Stimulated activated naive B cell treated with anti-CD40 and anti-IgM and Interleukin-4, amounts not matched to agents 10 μg/mL and 1 μg/mL and 100 μg/mL, for 72 hours (primary cell): ENCODE results near the gene ENGASE.

Source experiments
- ATAC-seq, 2 donors: fragments of 150-1000 bp; cut with Tn5 transposase; replicated peaks; 2 replicates each; pipeline ENCODE4 v1.10.0; 2021; ENCODE audit warnings: moderate library complexity in 1 of 2
- DNase-seq: peaks from one replicate; pipeline ENCODE4 v3.0.0; 2021
- H3K27ac Mint-ChIP-seq: one replicate; pipeline ENCODE4 v1.8.0; 2022; ENCODE audit warnings: mild to moderate bottlenecking, mixed read lengths
- H3K27me3 Mint-ChIP-seq, 2 donors: one replicate each; pipeline ENCODE4 v1.8.0; 2022; ENCODE audit warnings: mixed read lengths in 2 of 2
- H3K36me3 Mint-ChIP-seq, 2 donors: one replicate each; pipeline ENCODE4 v1.8.0; 2022; ENCODE audit warnings: mixed read lengths in 2 of 2, mild to moderate bottlenecking in 1 of 2
- H3K4me1 Mint-ChIP-seq, 2 donors: one replicate each; pipeline ENCODE4 v1.8.0; 2022; ENCODE audit warnings: mixed read lengths in 2 of 2, mild to moderate bottlenecking in 1 of 2
- H3K4me3 Mint-ChIP-seq, 2 donors: one replicate each; pipeline ENCODE4 v1.8.0; 2022; ENCODE audit warnings: mild to moderate bottlenecking in 2 of 2, mixed read lengths in 2 of 2, moderate library complexity in 1 of 2
- H3K9me3 Mint-ChIP-seq, 2 donors: one replicate each; pipeline ENCODE4 v1.8.0; 2022; ENCODE audit warnings: mixed read lengths in 2 of 2, mild to moderate bottlenecking in 1 of 2

ENGASE gene

DNA sequence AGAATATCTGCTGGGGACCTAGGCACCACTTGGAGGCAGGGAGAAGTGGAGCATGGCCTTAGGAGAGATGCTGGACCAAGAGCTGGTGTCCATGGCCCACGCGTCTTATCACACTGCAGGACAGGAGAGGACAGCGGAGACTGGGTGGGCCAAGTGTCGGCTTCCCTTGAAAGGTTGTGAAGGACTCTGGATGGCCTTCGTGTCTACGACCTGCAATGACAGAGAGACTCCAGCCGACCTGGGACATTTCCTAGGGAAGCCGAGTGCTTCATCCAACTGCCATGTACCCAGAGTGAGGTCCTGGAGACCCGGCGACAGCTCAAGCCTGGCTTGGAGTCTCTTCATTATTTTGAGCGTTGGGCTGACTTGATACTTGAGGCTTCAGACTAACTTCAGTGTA lies 30.2 kb upstream of the ENGASE start:
- H3K4me3 Mint-ChIP-seq: no peak overlapping the region
- peaks cover 0 to 6% of the 10 kb centered on the region in 2 donors for H3K4me1 Mint-ChIP-seq
- peaks cover 36 to 44% of the 10 kb centered on the region in 2 donors for H3K27me3 Mint-ChIP-seq
- H3K36me3 Mint-ChIP-seq: no peaks in the 10 kb centered on the region
- ATAC-seq (no peak), DNase-seq (no peak)
- H3K27ac Mint-ChIP-seq: no peak overlapping the region
- no peaks in the 10 kb centered on the region for H3K9me3 Mint-ChIP-seq

DNA sequence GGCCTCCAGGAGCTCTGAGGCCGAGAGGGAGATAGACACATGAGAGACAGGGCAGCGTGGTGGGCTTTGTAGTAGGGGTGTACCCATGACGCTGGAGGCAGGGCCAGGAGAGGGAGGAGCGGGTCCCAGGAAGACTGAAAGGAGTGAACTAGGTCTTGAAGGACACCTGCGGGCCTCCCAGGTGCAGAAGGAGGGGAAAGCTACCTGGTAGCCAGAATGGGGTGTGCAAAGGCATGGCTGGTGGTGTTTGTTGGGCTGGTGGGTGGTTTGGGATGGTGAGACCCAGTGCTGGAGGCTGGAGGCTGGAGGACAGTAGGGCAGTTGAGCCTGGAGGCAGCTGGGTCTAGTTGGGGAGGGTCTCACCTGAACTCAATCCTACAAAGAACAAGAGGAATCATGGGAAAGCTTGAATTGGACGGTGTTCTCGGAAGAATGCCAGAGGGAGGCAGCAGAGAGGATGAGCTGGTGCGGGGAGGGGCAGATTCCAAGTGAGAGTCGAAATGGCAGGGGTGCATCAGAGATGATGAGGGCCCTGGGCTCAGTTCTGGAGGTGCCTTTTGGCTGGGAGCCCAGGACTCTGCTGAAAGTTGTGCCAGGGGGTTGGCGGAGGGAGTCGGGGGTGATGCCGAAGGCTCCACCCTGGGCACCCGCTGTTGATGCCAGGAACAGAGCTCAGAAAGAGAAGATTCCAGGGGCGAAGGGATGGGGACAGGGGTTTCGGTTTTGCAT lies 29.5 kb upstream of the ENGASE start:
- no peak for ATAC-seq
- Mint-ChIP-seq H3K9me3 (no peaks in the 10 kb centered on the region), H3K4me1 (peaks cover 0 to 6% of the 10 kb centered on the region in 2 donors), H3K27ac (no peak overlapping the region), H3K36me3 (no peaks in the 10 kb centered on the region), H3K27me3 (peaks cover 36 to 46% of the 10 kb centered on the region in 2 donors), H3K4me3 (no peak overlapping the region)
- no peak for DNase-seq

DNA sequence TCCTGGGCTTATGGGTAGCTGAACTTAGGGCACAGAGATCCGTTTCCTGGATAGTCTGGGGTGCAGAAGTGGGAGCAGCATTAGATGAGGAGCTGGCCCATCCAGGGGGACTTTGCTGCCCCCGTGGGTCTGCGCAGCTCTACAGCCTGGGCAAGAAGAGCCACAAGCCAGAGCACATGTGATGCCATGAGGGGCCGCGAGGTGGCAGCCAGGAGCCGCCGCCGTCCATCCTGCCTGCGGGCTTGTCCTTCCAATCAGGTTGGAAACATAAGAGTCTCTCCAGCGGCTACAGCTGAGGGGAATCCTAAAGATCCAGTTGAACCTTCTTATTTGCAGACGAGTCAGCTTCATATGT lies 28.8 kb upstream of the ENGASE start:
- Mint-ChIP-seq H3K27ac (no peak overlapping the region), H3K9me3 (no peaks in the 10 kb centered on the region), H3K4me3 (no peak overlapping the region), H3K4me1 (peaks cover 0 to 6% of the 10 kb centered on the region in 2 donors), H3K36me3 (no peaks in the 10 kb centered on the region), H3K27me3 (peaks cover 36 to 46% of the 10 kb centered on the region in 2 donors)
- DNase-seq: peak; percentile 30
- ATAC-seq: peak; percentile 75 to 88

DNA sequence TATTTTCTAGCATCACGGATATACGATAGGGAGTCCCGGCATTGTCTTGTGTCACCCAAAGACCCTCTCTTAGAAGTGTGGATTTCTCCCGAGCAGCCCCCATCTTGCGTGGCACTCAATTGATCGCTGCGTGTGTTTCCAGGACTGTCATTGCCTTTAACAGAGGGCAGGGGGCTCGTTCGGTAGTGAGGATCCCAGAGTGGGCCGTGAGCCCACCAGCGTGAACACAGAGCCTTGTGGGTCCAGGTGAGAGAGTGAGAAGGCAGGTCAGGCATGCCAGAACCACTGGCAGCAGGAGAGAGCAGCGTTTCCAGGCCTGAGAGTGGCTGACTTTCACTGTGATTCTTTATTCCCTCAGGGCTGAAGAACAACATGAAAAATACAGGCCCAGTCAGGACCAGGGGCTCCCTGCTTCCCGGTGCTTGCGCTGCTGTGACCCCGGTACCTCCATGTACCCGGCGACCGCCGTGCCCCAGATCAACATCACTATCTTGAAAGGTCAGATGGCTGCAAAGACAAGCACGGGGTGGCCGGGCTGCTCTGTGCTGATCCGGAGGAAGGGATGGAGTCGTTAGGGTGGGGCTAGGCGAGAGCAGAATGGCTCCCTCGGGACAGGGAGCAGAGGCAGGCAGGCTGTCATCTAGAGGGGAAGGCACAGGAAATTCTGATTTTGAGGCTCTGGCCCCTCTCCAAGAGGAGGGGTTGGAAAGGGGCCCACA lies 28.3 kb upstream of the ENGASE start:
- DNase-seq (no peak), ATAC-seq (no peak)
- peaks cover 0 to 6% of the 10 kb centered on the region in 2 donors for H3K4me1 Mint-ChIP-seq
- peaks cover 36 to 51% of the 10 kb centered on the region in 2 donors for H3K27me3 Mint-ChIP-seq
- no peaks in the 10 kb centered on the region for H3K9me3 Mint-ChIP-seq
- H3K36me3 Mint-ChIP-seq: no peaks in the 10 kb centered on the region
- no peak overlapping the region for H3K27ac Mint-ChIP-seq
- H3K4me3 Mint-ChIP-seq: no peak overlapping the region

DNA sequence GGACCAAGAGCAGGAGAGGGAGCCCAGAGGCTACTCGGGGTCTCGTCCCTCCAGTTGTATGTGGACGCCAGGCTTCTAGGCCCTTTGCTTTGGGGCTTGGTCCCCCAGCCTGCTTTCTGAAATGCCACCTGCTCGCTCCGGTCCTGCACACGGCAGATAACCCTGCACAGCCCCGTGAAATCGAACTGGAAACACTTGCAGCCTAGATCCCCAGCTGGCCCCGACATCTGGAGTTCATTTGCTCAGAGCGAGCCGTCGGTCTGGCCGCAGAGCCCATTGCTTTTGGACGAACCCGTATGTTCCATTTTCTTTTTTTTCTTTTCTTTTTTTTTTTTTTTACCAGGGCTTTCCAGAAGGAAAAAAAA lies 27.7 kb upstream of the ENGASE start:
- ATAC-seq (no peak), DNase-seq (no peak)
- H3K27ac Mint-ChIP-seq: no peak overlapping the region
- no peak overlapping the region for H3K4me3 Mint-ChIP-seq
- peaks cover 0 to 6% of the 10 kb centered on the region in 2 donors for H3K4me1 Mint-ChIP-seq
- no peaks in the 10 kb centered on the region for H3K9me3 Mint-ChIP-seq
- no peaks in the 10 kb centered on the region for H3K36me3 Mint-ChIP-seq
- H3K27me3 Mint-ChIP-seq: peaks cover 37 to 51% of the 10 kb centered on the region in 2 donors

DNA sequence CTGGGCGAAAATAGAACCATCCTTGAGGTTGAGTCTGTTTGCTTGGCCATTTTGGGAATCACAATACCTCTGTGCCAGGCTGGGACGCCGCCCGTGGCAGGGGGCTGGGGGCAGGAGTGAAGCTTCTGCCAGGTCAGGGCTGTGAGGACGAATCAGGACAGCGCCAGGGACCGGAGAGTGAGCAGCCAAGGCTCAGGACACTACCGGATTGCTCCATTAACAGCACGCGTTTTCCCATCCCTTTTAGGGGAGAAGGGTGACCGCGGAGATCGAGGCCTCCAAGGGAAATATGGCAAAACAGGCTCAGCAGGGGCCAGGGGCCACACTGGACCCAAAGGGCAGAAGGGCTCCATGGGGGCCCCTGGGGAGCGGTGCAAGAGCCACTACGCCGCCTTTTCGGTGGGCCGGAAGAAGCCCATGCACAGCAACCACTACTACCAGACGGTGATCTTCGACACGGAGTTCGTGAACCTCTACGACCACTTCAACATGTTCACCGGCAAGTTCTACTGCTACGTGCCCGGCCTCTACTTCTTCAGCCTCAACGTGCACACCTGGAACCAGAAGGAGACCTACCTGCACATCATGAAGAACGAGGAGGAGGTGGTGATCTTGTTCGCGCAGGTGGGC lies 27.2 kb upstream of the ENGASE start:
- no peaks in the 10 kb centered on the region for H3K9me3 Mint-ChIP-seq
- no peak for DNase-seq
- no peak overlapping the region for H3K4me3 Mint-ChIP-seq
- no peak overlapping the region for H3K27ac Mint-ChIP-seq
- peaks cover 42 to 51% of the 10 kb centered on the region in 2 donors for H3K27me3 Mint-ChIP-seq
- peaks cover 0 to 6% of the 10 kb centered on the region in 2 donors for H3K4me1 Mint-ChIP-seq
- no peaks in the 10 kb centered on the region for H3K36me3 Mint-ChIP-seq
- ATAC-seq: no peak

DNA sequence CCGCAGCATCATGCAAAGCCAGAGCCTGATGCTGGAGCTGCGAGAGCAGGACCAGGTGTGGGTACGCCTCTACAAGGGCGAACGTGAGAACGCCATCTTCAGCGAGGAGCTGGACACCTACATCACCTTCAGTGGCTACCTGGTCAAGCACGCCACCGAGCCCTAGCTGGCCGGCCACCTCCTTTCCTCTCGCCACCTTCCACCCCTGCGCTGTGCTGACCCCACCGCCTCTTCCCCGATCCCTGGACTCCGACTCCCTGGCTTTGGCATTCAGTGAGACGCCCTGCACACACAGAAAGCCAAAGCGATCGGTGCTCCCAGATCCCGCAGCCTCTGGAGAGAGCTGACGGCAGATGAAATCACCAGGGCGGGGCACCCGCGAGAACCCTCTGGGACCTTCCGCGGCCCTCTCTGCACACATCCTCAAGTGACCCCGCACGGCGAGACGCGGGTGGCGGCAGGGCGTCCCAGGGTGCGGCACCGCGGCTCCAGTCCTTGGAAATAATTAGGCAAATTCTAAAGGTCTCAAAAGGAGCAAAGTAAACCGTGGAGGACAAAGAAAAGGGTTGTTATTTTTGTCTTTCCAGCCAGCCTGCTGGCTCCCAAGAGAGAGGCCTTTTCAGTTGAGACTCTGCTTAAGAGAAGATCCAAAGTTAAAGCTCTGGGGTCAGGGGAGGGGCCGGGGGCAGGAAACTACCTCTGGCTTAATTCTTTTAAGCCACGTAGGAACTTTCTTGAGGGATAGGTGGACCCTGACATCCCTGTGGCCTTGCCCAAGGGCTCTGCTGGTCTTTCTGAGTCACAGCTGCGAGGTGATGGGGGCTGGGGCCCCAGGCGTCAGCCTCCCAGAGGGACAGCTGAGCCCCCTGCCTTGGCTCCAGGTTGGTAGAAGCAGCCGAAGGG lies 26.4 kb upstream of the ENGASE start:
- ATAC-seq: no peak
- H3K4me1 Mint-ChIP-seq: peaks cover 0 to 6% of the 10 kb centered on the region in 2 donors
- H3K27ac Mint-ChIP-seq: no peak overlapping the region
- H3K9me3 Mint-ChIP-seq: no peaks in the 10 kb centered on the region
- no peak overlapping the region for H3K4me3 Mint-ChIP-seq
- no peaks in the 10 kb centered on the region for H3K36me3 Mint-ChIP-seq
- no peak for DNase-seq
- H3K27me3 Mint-ChIP-seq: peaks cover 39 to 48% of the 10 kb centered on the region in 2 donors

DNA sequence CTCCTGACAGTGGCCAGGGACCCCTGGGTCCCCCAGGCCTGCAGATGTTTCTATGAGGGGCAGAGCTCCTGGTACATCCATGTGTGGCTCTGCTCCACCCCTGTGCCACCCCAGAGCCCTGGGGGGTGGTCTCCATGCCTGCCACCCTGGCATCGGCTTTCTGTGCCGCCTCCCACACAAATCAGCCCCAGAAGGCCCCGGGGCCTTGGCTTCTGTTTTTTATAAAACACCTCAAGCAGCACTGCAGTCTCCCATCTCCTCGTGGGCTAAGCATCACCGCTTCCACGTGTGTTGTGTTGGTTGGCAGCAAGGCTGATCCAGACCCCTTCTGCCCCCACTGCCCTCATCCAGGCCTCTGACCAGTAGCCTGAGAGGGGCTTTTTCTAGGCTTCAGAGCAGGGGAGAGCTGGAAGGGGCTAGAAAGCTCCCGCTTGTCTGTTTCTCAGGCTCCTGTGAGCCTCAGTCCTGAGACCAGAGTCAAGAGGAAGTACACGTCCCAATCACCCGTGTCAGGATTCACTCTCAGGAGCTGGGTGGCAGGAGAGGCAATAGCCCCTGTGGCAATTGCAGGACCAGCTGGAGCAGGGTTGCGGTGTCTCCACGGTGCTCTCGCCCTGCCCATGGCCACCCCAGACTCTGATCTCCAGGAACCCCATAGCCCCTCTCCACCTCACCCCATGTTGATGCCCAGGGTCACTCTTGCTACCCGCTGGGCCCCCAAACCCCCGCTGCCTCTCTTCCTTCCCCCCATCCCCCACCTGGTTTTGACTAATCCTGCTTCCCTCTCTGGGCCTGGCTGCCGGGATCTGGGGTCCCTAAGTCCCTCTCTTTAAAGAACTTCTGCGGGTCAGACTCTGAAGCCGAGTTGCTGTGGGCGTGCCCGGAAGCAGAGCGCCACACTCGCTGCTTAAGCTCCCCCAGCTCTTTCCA lies 25.5 kb upstream of the ENGASE start:
- Mint-ChIP-seq H3K27me3 (peaks cover 30 to 44% of the 10 kb centered on the region in 2 donors), H3K36me3 (peaks cover 0 to 4% of the 10 kb centered on the region in 2 donors), H3K27ac (no peak overlapping the region), H3K9me3 (peaks cover under 1 to 5% of the 10 kb centered on the region in 2 donors), H3K4me1 (peaks cover 0 to 6% of the 10 kb centered on the region in 2 donors), H3K4me3 (no peak overlapping the region)
- ATAC-seq (no peak), DNase-seq (no peak)

DNA sequence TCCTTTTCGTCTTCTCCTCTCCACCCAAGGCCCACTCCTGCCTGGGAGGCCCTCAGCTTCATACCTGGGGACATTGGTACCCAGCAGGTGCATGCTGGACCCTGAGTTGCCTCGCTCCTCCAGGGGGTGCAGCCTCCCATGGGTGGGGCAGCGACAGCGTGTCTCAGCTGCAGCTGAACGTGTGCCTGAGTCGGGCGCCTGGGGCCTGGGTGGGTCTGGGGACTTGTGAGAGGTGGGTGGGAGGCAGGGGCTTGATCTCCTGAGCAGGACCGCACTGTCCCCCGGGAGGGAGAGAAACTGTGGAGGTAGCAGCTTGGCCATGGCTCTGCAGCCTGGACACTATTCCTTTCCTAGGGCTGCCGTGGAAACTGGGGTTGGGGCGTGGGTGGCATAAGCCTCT lies 24.8 kb upstream of the ENGASE start:
- ATAC-seq (no peak), DNase-seq (no peak)
- Mint-ChIP-seq H3K9me3 (peaks cover 4 to 5% of the 10 kb centered on the region in 2 donors), H3K36me3 (peaks cover 0 to 4% of the 10 kb centered on the region in 2 donors), H3K27me3 (peaks cover 23 to 37% of the 10 kb centered on the region in 2 donors), H3K4me3 (no peak overlapping the region), H3K4me1 (peaks cover 0 to 6% of the 10 kb centered on the region in 2 donors), H3K27ac (no peak overlapping the region)

DNA sequence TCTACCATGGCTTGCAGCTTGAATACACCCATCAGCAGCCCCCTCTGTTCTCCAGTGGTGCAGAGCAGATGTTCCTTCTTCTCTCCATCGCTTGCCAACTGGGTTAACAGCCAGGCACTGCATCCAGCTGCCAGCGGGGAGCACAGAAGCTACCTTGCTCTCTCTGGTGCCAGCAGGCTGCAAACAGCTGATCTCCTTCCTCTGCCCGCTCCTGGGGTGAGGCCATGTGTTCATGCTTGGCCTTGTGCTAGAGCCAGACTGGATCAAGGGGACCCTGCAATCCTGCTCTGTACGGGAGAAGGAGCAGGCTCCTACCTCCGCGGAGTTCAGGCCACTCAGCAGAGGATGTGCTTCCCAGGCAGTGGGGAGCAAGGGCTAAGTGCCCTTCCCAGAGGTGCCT lies 24.1 kb upstream of the ENGASE start:
- no peak overlapping the region for H3K4me3 Mint-ChIP-seq
- peaks cover 0 to 4% of the 10 kb centered on the region in 2 donors for H3K4me1 Mint-ChIP-seq
- peaks cover 20 to 32% of the 10 kb centered on the region in 2 donors for H3K27me3 Mint-ChIP-seq
- H3K36me3 Mint-ChIP-seq: peaks cover 0 to 4% of the 10 kb centered on the region in 2 donors
- DNase-seq (no peak), ATAC-seq (no peak)
- H3K9me3 Mint-ChIP-seq: peaks cover 4 to 5% of the 10 kb centered on the region in 2 donors
- no peak overlapping the region for H3K27ac Mint-ChIP-seq

DNA sequence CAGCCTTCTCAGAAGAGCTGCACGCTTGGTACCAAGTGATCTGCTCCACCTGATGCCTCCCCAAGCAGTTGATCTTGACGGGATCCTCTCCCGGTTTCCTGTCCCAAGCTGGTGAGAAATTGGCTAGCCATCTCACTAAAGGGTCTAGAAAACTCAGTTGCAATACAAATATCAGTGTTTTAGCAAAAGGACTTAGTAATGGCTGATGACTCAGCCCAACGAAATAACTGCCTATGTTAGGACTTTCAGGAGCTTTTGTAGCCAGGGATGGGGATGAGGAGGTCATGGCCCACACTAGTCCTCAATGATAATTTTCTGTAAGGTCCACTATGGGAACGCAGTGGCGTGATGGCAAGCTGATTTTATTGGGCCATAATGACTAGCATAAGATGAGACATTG lies 23.3 kb upstream of the ENGASE start:
- DNase-seq (no peak), ATAC-seq (no peak)
- no peaks in the 10 kb centered on the region for H3K4me1 Mint-ChIP-seq
- H3K4me3 Mint-ChIP-seq: no peak overlapping the region
- H3K27me3 Mint-ChIP-seq: peaks cover 20 to 27% of the 10 kb centered on the region in 2 donors
- H3K36me3 Mint-ChIP-seq: peaks cover 0 to 4% of the 10 kb centered on the region in 2 donors
- peaks cover 4 to 5% of the 10 kb centered on the region in 2 donors for H3K9me3 Mint-ChIP-seq
- no peak overlapping the region for H3K27ac Mint-ChIP-seq

DNA sequence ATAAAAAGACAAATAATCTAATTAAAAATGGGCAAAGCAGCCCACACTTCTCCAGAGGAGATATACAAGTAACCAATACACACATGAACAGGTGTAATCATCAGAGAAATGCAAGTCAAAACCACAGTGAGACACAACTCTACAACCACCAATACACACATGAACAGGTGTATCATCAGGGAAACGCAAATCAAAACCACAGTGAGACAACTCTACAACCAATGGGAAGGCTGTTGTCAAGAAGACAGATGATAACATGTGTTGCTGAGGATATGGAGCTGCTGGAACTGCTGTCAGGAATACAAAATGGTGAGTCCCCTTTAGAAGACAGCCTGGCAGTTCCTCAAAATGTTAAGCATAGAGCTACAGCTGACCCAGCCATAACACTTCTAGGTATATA lies 22.5 kb upstream of the ENGASE start:
- Mint-ChIP-seq H3K9me3 (peaks cover 4 to 5% of the 10 kb centered on the region in 2 donors), H3K36me3 (peaks cover 0 to 4% of the 10 kb centered on the region in 2 donors), H3K27ac (no peak overlapping the region), H3K4me1 (no peaks in the 10 kb centered on the region), H3K4me3 (no peak overlapping the region), H3K27me3 (peaks cover 21 to 23% of the 10 kb centered on the region in 2 donors)
- DNase-seq (no peak), ATAC-seq (no peak)

DNA sequence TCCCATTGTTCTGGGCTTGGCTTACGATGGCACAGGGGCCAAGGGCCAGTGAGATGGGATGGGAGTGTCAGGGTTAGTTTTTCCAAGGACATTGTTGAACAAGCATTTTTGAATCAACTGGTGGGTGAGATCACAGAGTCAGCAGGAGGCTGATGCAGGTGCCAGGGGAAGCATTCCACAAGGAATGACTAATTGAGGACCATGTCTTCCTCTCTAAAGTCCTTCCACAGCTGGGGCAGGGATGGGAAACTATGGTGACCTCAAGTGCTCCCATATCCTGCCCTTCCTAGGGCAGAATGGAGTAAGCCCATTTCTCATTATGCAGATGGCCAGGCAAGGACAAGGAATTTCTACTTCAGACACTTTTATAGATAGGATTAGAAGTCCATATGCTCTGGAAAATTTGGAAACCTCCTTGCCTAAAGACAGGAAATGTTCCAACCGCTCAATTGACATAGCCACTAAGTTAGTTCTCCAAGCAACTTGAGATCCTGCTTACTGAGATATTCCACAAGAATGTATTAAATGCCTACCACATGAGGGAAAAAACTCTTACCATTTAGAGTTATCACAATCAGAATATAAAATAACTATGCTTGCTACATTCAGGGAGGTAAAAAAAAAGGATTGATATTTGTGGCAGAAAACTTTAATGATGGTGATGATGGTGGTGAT lies 21.2 kb upstream of the ENGASE start:
- peaks cover 0 to 2% of the 10 kb centered on the region in 2 donors for H3K4me1 Mint-ChIP-seq
- H3K36me3 Mint-ChIP-seq: peaks cover 2 to 4% of the 10 kb centered on the region in 2 donors
- DNase-seq: no peak
- H3K27me3 Mint-ChIP-seq: peaks cover 29 to 30% of the 10 kb centered on the region in 2 donors
- no peak for ATAC-seq
- H3K4me3 Mint-ChIP-seq: no peak overlapping the region
- peaks cover 6 to 10% of the 10 kb centered on the region in 2 donors for H3K9me3 Mint-ChIP-seq
- H3K27ac Mint-ChIP-seq: no peak overlapping the region
